Stimulated activated CD4-positive, alpha-beta T cell treated with anti-CD3 and anti-CD28 coated beads, Interleukin-12 subunit alpha, Interleukin-12 subunit beta, amount 100 ng/mL, for 48 hours (primary cell): ENCODE data around the gene PACS1.
A peak's percentile ranks its signal among the peaks of the same experiment; 100 is the strongest.
"Not testable (repeated sequence)": the region's sequence is repeated elsewhere in the genome, so short reads cannot be mapped to it uniquely, and the experiment has no call there.

Source experiments
- DNase-seq, 3 donors: peaks; one replicate each; pipeline ENCODE4 v3.0.0-alpha.2; 2020; ENCODE audit warnings: low read depth in 2 of 3, low spot score in 1 of 3

The PACS1 gene

DNA sequence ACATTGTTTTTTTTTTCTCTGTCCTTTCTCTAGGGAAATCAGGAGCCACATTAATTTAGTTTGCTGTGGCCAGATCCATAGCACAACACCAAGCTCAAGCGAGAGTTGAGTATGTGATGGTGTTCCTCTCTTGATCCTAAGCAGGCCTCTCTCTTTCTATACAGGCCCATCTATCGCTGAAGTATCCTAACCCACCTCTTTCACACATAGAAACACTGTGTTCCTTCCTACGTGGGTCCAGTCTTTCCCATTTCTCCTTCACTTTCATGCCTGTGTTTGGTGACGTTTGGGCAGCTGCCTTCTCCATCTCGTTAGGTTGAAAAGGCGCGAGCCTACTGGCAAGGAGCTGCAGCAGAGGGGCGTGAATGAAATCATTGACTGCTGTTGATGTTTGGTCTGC, 2.4 kb downstream of the PACS1 start:
- DNase-seq = no peak

- DNase-seq = no peak
Measured at GRCh38 chr11:66073669-66074068, 3.6 kb downstream of the PACS1 start.

- DNase-seq = no peak
Measured at GRCh38 chr11:66075273-66075672, 5.2 kb downstream of the PACS1 start.

DNA sequence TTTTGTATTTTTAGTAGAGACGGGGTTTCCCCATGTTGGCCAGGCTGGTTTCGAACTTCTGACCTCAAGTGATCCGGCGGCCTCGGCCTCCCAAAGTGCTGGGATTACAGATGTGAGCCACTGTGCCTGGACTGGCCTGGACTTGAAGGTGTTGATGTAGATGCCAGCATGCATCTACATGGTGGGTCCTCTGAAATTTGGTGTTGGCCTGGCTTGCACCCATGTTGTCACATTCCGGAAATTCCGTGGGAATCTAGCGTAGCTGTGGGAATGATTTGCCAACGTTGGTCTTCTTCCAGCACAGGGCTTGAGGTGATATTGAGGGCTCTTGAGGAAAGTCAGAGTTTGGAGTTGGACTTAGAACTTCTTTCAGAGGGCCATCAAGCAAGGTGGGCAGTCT, 6.5 kb downstream of the PACS1 start:
- DNase-seq = no peak

DNA sequence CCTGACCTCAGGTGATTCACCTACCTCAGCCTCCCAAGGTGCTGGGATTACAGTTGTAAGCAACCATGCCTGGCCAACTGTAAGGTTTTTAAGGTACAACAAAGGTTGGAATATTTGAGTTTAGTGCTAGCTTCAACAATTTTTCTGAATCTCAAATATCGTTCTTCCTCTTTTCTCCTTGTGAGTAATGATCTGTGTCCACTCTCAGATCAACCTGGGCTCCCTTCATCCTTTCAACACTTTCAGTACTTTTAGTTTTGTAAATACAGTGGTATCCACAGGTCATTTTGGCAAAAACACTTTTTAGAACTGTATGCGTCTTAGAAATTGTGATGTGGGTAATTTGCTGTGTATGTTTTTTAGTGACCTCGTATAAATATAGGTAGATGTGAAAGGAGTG, 7.9 kb downstream of the PACS1 start:
- DNase-seq = no peak

GRCh38 chr11:66078949-66079348, 8.9 kb downstream of the PACS1 start:
- not testable (repeated sequence) for DNase-seq

- peak in 2 of 3 donors; percentile 16 to 55 for DNase-seq
Measured at GRCh38 chr11:66080055-66080817, 10.2 kb downstream of the PACS1 start.

DNA sequence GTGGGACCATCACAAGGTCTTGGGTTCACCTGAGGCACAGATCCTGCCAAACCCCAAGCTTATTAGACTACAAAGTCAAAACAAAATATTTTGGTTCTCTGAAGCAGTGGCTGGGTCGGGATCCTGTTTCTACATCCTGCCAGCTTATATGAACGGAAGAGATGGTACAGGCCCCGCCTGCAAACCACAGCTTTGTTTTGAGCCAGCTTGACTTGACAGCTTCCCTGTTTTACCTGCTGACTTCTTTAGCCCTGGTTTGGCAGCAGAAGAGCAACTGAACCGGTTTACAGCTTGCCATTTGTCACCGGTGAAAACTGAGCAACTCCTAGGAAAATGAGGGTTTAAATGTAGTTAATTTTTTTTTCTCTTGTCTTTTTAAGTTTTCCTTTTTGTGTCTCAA, 11.4 kb downstream of the PACS1 start:
- peak; percentile 36 to 55 (median 54) for DNase-seq

GRCh38 chr11:66082946-66083698, 13.1 kb downstream of the PACS1 start:
- no peak for DNase-seq

DNA sequence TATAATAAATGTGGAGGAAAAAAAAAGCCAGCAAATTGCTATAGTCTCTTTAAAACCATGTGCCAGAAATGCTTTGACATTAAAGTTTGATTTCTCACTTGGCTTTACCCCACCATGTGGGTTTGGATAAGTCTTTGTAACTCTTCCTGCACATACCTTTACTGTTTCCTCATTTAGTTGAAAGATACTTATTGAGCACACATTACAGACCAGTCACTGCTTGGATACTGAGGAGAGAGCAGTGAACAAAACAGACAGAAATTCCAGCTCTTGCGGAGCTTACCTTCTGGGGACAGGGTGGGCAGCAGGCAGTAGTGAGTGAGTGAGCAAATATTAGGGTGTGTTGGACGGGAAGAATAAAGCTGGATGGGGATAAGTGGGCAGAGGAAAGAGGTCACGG, 13.7 kb downstream of the PACS1 start:
- no peak for DNase-seq

- no peak for DNase-seq
Measured at GRCh38 chr11:66084821-66085475, 14.9 kb downstream of the PACS1 start.

DNA sequence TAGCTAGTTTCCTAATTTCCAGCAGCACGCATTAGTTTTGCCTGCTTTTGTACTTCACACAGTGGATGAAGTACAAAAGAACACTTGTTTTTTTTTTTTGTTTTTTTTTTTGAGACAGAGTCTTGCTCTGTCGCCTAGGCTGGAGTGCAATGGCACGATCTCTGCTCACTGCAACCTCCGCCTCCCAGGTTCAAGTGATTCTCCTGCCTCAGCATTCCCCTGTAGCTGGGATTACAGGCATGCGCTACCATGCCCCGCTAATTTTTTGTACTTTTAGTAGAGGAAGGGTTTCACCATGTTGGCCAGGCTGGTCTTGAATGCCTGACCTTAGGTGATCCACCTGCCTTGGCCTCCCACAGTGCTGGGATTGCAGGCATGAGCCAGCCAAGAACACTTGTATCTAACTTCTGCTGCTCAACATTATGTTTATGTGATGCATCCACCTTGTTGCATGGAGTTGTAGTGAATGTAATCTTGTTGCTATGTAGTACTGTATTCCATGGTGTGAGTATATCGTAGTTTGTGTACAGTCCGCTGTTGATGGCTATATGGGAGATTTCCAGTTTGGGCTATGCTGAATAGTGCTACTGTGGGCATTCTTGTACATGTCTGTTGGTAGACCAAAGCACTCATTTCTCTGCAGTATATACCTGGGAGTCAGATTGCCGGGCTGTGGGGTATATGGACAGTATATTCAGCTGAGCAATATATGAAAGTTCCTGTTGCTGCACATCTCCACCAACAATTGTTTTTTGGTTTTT, 17.3 kb downstream of the PACS1 start:
- DNase-seq = no peak

DNA sequence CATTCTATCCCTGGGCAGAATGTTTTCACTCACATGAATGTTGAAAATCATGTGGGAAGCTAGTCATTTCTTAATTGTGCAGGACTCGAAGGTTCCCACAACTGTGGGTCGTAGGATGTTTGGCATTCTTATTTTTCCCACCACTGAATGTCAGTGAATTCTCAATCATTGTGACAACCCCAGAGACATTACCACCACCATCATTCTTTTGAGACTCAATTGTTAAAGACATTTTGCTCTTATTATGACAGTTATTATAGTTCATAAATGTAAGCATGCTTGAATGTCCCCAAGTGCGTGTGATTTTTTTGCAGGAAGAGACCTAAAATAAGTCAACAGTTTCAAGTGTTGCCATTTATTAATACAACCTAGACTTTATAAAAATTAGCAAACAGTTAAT, 19.0 kb downstream of the PACS1 start:
- DNase-seq = no peak

- DNase-seq = no peak
Measured at GRCh38 chr11:66090288-66090687, 20.2 kb downstream of the PACS1 start.

DNA sequence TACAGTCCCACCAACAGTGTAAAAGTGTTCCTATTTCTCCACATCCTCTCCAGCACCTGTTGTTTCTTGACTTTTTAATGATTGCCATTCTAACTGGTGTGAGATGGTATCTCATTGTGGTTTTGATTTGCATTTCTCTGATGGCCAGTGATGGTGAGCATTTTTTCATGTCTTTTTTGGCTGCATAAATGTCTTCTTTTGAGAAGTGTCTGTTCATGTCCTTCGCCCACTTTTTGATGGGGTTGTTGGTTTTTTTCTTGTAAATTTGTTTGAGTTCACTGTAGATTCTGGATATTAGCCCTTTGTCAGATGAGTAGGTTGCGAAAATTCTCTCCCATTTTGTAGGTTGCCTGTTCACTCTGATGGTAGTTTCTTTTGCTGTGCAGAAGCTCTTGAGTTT, 22.1 kb downstream of the PACS1 start:
- not testable (repeated sequence) for DNase-seq

- DNase-seq = not testable (repeated sequence)
Measured at GRCh38 chr11:66099746-66100145, 29.7 kb downstream of the PACS1 start.

GRCh38 chr11:66100272-66101065, 30.4 kb downstream of the PACS1 start:
- DNase-seq = peak; percentile 35 to 42 (median 38)

- no peak for DNase-seq
Measured at GRCh38 chr11:66101066-66101464, 31.0 kb downstream of the PACS1 start.

DNA sequence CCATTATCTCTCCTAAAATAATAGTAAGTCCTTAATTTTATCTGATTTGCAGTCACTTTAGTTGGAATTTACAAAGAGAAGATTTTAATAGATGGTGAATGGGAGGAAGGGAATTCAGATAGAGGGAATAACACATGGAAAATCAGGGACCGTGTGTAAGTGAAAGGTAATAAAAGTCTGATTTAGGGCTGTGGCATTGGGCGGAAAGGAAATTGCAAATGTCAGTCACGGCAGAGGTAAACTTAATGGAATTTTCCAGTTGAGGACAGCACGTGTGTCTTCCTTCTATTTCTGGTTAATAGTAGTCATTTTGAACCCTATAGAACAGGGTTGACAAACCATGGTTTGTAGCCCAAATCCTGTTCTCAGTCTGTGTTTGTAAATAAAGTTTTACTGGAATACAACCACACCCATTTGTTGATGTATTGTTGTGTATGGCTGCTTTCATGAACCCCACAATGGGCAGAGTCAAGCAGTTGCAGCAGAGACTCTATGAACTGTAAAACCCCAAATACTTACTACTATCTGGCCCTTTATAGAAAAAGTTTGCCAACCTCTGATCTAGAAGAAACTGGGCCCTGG, 34.1 kb downstream of the PACS1 start:
- DNase-seq = no peak
